Testis (tissue), 2 donors: Measurements from ENCODE around the gene GLI3.

Experiments used
- CTCF ChIP-seq, 3 experiments: fragments of 450-650 bp in 2 of 3; fragments of 200-600 bp in 1 of 3; sonication (generic) in 1 of 3; IDR thresholded peaks; one replicate each; pipeline ENCODE4 v1.5.1; 2016 to 2019; ENCODE audit warnings: antibody characterized with exemption in 3 of 3, mild to moderate bottlenecking in 2 of 3, moderate library complexity in 1 of 3
- POLR2A ChIP-seq: fragments of 450-650 bp; IDR thresholded peaks from one replicate; pipeline ENCODE4 v1.6.1; 2017; ENCODE audit warnings: antibody characterized with exemption, mild to moderate bottlenecking, moderate library complexity

- TF ChIP-seq CTCF (IDR thresholded peaks at IDR 0.05) (no peak), POLR2A (no peak)
These were observed 133.6 kb downstream of the GLI3 start for GRCh38 chr7:42103456-42103855.
